Measurements from ENCODE around the gene COL9A2.

The COL9A2 gene

DNA sequence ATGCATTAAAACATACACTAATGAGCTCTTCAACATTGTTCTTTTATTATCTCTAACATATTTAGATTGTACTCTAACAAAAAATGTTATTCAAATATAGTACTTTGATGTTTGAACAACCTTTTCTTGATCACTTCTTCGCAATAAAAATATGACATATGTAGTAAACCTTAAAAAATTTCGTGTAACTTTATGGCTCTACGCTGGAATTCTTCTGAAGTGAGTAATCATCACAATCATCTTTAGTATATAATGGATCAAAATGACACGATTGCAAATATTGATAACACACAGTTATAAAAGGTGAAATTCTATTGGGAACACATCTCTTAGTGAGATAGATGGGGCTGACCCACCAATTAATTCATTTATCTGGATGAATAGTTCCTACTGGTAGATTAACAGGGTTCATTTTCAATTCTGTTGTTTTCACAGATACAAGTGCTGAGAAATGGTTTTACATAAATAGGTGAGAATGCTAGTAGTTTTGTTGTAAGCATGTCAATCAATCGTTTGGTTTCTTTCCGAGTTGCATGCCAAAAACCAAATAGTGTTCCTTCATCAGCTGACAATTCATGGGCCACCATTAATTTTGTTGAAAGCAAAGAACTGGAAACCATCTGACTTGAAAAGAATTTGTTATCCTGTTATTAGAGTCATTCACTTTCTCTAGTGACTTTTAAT, 60.5 kb downstream of the COL9A2 start:
- DNase-seq: no peak

- DNase-seq: no peak
Measured at GRCh38 chr1:40255231-40255630, 61.9 kb downstream of the COL9A2 start.

- DNase-seq: no peak
Measured at GRCh38 chr1:40252601-40253000, 64.5 kb downstream of the COL9A2 start.

DNA sequence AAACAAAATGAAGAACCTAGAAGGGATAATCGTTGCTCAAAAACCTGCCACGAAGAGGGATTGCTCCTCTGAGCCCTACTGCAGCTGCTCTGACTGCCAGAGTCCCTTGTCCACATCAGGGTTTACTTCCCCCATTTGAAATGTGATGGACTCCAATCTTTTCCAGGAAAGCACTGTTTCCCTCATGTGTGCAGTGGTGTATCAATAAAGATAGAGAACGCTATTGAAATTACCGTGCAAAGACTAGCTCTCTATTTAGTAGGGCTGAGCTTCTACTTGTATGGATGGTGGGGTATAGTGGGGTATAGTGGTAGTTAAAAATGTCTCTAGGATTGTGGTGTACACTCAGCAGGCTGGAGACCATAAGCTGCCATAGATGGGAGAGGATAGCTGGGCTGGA, 65.6 kb downstream of the COL9A2 start:
- no peak for DNase-seq
